Mesothelial cell of epicardium (in vitro differentiated cells): ENCODE measurements around the gene LTO1. TPM values are rescaled to one million over a fixed set of nuclear protein-coding genes. Genes with fewer than 3 reads are reported as not detected.
"Not testable (repeated sequence)": the region's sequence is repeated elsewhere in the genome, so short reads cannot be mapped to it uniquely, and the experiment has no call there.

Experiments used
- DNase-seq, 2 experiments: peaks; one replicate each; pipeline ENCODE4 v3.0.0; 2021; ENCODE audit warnings: low spot score in 2 of 2; ENCODE audit not compliant: unreplicated experiment in 2 of 2
- H3K27ac Mint-ChIP-seq: 2 replicates; pipeline ENCODE4 v1.8.0; 2021; ENCODE audit warnings: mixed read lengths
- H3K27me3 Mint-ChIP-seq: 2 replicates; pipeline ENCODE4 v1.8.0; 2021; ENCODE audit warnings: low read depth, mixed read lengths
- H3K36me3 Mint-ChIP-seq: 2 replicates; pipeline ENCODE4 v1.8.0; 2021; ENCODE audit warnings: mixed read lengths
- H3K4me1 Mint-ChIP-seq: 2 replicates; pipeline ENCODE4 v1.8.0; 2021; ENCODE audit warnings: mixed read lengths
- H3K4me3 Mint-ChIP-seq: 2 replicates; pipeline ENCODE4 v1.8.0; 2021; ENCODE audit warnings: mild to moderate bottlenecking, moderate library complexity, mixed read lengths
- H3K9me3 Mint-ChIP-seq: 2 replicates; pipeline ENCODE4 v1.8.0; 2021; ENCODE audit warnings: mixed read lengths
- total RNA-seq: library from RNA; stranded (reverse); gene quantifications from 3 replicates; pipeline ENCODE4 v1.2.1, GENCODE V29; 2021
- TF ChIP-seq, protein P1 (sequence below): fragments of 200-600 bp; sonication (generic); IDR thresholded peaks from one replicate; pipeline ENCODE4 v1.5.0; 2021; ENCODE audit warnings: antibody characterized with exemption; ENCODE audit not compliant: unreplicated experiment

The LTO1 gene
- total RNA-seq, 1 donor from 2014 or later = 31.6 TPM

GRCh38 chr11:69694781-69695180 lies 19.6 kb upstream of the LTO1 start:
- Mint-ChIP-seq H3K4me1 (peaks cover 2% of the 10 kb centered on the region), H3K4me3 (no peak overlapping the region), H3K9me3 (peaks cover 12% of the 10 kb centered on the region), H3K27ac (no peak overlapping the region), H3K27me3 (peaks cover 23% of the 10 kb centered on the region), H3K36me3 (peaks cover 3% of the 10 kb centered on the region)
- DNase-seq = no peak
- TF ChIP-seq, protein P1, sequence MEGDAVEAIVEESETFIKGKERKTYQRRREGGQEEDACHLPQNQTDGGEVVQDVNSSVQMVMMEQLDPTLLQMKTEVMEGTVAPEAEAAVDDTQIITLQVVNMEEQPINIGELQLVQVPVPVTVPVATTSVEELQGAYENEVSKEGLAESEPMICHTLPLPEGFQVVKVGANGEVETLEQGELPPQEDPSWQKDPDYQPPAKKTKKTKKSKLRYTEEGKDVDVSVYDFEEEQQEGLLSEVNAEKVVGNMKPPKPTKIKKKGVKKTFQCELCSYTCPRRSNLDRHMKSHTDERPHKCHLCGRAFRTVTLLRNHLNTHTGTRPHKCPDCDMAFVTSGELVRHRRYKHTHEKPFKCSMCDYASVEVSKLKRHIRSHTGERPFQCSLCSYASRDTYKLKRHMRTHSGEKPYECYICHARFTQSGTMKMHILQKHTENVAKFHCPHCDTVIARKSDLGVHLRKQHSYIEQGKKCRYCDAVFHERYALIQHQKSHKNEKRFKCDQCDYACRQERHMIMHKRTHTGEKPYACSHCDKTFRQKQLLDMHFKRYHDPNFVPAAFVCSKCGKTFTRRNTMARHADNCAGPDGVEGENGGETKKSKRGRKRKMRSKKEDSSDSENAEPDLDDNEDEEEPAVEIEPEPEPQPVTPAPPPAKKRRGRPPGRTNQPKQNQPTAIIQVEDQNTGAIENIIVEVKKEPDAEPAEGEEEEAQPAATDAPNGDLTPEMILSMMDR = no peak

GRCh38 chr11:69692422-69692821 lies 17.3 kb upstream of the LTO1 start:
- H3K36me3 Mint-ChIP-seq = peaks cover 3% of the 10 kb centered on the region
- no peak overlapping the region for H3K27ac Mint-ChIP-seq
- peaks cover 12% of the 10 kb centered on the region for H3K27me3 Mint-ChIP-seq
- TF ChIP-seq, protein P1 = no peak
- H3K9me3 Mint-ChIP-seq = peaks cover 12% of the 10 kb centered on the region
- H3K4me1 Mint-ChIP-seq = peaks cover 5% of the 10 kb centered on the region
- DNase-seq = no peak
- no peak overlapping the region for H3K4me3 Mint-ChIP-seq

GRCh38 chr11:69691463-69691862 lies 16.3 kb upstream of the LTO1 start:
- DNase-seq = no peak
- peaks cover 12% of the 10 kb centered on the region for H3K9me3 Mint-ChIP-seq
- TF ChIP-seq, protein P1 = no peak
- peaks cover 3% of the 10 kb centered on the region for H3K4me1 Mint-ChIP-seq
- peaks cover 8% of the 10 kb centered on the region for H3K27me3 Mint-ChIP-seq
- H3K36me3 Mint-ChIP-seq = peaks cover 3% of the 10 kb centered on the region
- no peak overlapping the region for H3K4me3 Mint-ChIP-seq
- H3K27ac Mint-ChIP-seq = no peak overlapping the region

DNA sequence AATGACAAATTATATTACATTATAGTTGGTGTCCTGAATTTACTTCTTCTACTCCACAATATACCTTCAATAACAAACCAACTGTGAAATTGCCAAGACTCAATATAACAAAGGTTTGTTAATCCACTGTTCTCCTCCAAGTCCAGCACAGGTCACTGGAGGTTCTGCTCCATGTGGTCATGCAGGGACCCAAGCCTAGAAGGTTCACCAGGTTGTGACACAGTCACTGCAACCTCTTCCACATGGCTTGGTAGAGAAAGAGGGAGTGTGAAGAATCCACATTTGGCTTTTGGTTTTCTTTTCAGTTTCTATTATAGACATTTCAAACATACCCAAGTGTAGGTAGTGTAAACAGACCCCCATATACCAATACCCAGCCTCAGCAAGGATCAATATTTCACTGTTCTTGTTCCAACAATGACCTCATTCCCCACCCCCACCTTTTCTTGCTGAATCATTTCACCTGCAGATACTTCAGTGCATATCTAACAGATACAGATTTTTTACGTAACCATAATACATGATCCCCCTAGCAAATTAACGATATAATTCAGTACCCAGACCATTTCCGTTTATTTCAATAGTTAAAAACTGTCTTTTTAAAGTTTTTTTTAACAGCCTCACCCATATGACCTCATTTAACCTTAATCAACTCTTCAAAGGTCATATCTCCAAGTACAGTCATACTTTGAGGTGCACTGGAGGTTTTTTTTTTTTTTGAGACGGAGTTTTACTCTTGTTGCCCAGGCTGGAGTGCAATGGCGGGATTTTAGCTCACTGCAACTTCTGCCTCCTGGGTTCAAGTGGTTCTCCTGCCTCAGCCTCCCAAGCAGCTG lies 14.5 kb upstream of the LTO1 start:
- H3K27ac Mint-ChIP-seq = no peak overlapping the region
- H3K4me1 Mint-ChIP-seq = peaks cover 6% of the 10 kb centered on the region
- H3K36me3 Mint-ChIP-seq = peaks cover 3% of the 10 kb centered on the region
- H3K9me3 Mint-ChIP-seq = peaks cover 12% of the 10 kb centered on the region
- H3K27me3 Mint-ChIP-seq = peaks cover 5% of the 10 kb centered on the region
- H3K4me3 Mint-ChIP-seq = no peak overlapping the region
- no peak for DNase-seq
- TF ChIP-seq, protein P1 = no peak

- not testable (repeated sequence) for H3K27me3 Mint-ChIP-seq, H3K36me3 Mint-ChIP-seq, H3K4me1 Mint-ChIP-seq, H3K27ac Mint-ChIP-seq, H3K4me3 Mint-ChIP-seq, DNase-seq
- peaks cover 12% of the 10 kb centered on the region for H3K9me3 Mint-ChIP-seq
These were observed 13.0 kb upstream of the LTO1 start for GRCh38 chr11:69687969-69688771.

DNA sequence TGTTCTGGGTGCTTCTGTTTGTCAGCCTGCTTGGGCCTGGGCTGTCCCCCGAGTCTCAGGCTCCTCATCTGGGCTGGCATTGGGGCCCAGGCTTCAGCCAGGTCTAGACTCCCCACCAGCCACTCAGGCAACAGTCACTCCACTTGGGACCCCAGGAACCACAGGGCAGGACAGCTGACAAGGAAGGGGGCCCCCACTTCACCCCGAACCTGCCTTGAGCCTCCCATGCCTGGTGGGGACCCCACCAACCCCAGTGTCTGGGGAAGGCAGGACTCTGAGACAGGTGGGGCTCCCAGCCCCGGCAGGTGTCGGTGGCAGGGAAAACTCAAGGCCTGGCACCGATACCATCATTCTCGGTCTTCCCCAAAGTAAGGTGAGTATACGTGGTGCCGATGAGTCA lies 11.7 kb upstream of the LTO1 start:
- TF ChIP-seq, protein P1 = no peak
- H3K36me3 Mint-ChIP-seq = no peaks in the 10 kb centered on the region
- peaks cover 3% of the 10 kb centered on the region for H3K9me3 Mint-ChIP-seq
- H3K4me1 Mint-ChIP-seq = peaks cover 6% of the 10 kb centered on the region
- DNase-seq = no peak
- no peak overlapping the region for H3K27ac Mint-ChIP-seq
- H3K27me3 Mint-ChIP-seq = peaks cover 3% of the 10 kb centered on the region
- H3K4me3 Mint-ChIP-seq = no peak overlapping the region
